ENCODE results near the gene MTOR.

GRCh38 chr1:11114966-11115365, 147.4 kb downstream of the MTOR start:
- TF ChIP-seq CTCF (conservative IDR thresholded peaks at IDR 0.05; ENCODE audit: low read length) (no peak), EZH2phosphoT487 (IDR thresholded peaks at IDR 0.05; ENCODE audit: borderline replicate concordance) (no peak)
